ENCODE results near the gene TSC22D4.
"Not testable (repeated sequence)": the region's sequence is repeated elsewhere in the genome, so short reads cannot be mapped to it uniquely, and the experiment has no call there.

The TSC22D4 gene

GRCh38 chr7:100446040-100446439 lies 33.0 kb downstream of the TSC22D4 start:
- no peak for DNase-seq (ENCODE audit: low read depth in 3 of 3, low spot score in 1 of 3)

- no peak for DNase-seq (ENCODE audit: low read depth in 3 of 3, low spot score in 1 of 3)
Measured at GRCh38 chr7:100444311-100445278, 34.4 kb downstream of the TSC22D4 start.

- DNase-seq (ENCODE audit: low read depth in 3 of 3, low spot score in 1 of 3): no peak
Measured at GRCh38 chr7:100443096-100443840, 35.7 kb downstream of the TSC22D4 start.

GRCh38 chr7:100441641-100442535 lies 37.1 kb downstream of the TSC22D4 start:
- DNase-seq (ENCODE audit: low read depth in 3 of 3, low spot score in 1 of 3): no peak

GRCh38 chr7:100439244-100439643 lies 39.8 kb downstream of the TSC22D4 start:
- DNase-seq (ENCODE audit: low read depth in 3 of 3, low spot score in 1 of 3): not testable (repeated sequence)

- not testable (repeated sequence) for DNase-seq (ENCODE audit: low read depth in 3 of 3, low spot score in 1 of 3)
Measured at GRCh38 chr7:100438731-100439130, 40.3 kb downstream of the TSC22D4 start.

- no peak for DNase-seq (ENCODE audit: low read depth in 3 of 3, low spot score in 1 of 3)
Measured at GRCh38 chr7:100438172-100438571, 40.8 kb downstream of the TSC22D4 start.

GRCh38 chr7:100437150-100438100 lies 41.6 kb downstream of the TSC22D4 start:
- DNase-seq (ENCODE audit: low read depth in 3 of 3, low spot score in 1 of 3): no peak

GRCh38 chr7:100435401-100436304 lies 43.4 kb downstream of the TSC22D4 start:
- peak in 1 of 3 donors; percentile 30 for DNase-seq (ENCODE audit: low read depth in 3 of 3, low spot score in 1 of 3)

GRCh38 chr7:100434297-100435144 lies 44.5 kb downstream of the TSC22D4 start:
- no peak for DNase-seq (ENCODE audit: low read depth in 3 of 3, low spot score in 1 of 3)

- DNase-seq (ENCODE audit: low read depth in 3 of 3, low spot score in 1 of 3): no peak
Measured at GRCh38 chr7:100433592-100434296, 45.3 kb downstream of the TSC22D4 start.

- DNase-seq (ENCODE audit: low read depth in 3 of 3, low spot score in 1 of 3): no peak
Measured at GRCh38 chr7:100433276-100433591, 45.8 kb downstream of the TSC22D4 start.

GRCh38 chr7:100432621-100433275 lies 46.3 kb downstream of the TSC22D4 start:
- DNase-seq (ENCODE audit: low read depth in 3 of 3, low spot score in 1 of 3): no peak

GRCh38 chr7:100432053-100432452 lies 47.0 kb downstream of the TSC22D4 start:
- DNase-seq (ENCODE audit: low read depth in 3 of 3, low spot score in 1 of 3): no peak

GRCh38 chr7:100431286-100431735 lies 47.7 kb downstream of the TSC22D4 start:
- DNase-seq (ENCODE audit: low read depth in 3 of 3, low spot score in 1 of 3): no peak

- DNase-seq (ENCODE audit: low read depth in 3 of 3, low spot score in 1 of 3): peak in 1 of 3 donors; percentile 28
Measured at GRCh38 chr7:100430493-100431285, 48.3 kb downstream of the TSC22D4 start.
